Activated CD8-positive, alpha-beta memory T cell treated with anti-CD3 and anti-CD28 coated beads, Interleukin-2, amount 50 U/mL, for 24 hours (primary cell): ENCODE data around the gene ZNF106.

ENCODE experiments used
- DNase-seq: peaks from one replicate; pipeline ENCODE4 v3.0.0-alpha.2; 2020; ENCODE audit errors: extremely low read depth

The ZNF106 gene

DNA sequence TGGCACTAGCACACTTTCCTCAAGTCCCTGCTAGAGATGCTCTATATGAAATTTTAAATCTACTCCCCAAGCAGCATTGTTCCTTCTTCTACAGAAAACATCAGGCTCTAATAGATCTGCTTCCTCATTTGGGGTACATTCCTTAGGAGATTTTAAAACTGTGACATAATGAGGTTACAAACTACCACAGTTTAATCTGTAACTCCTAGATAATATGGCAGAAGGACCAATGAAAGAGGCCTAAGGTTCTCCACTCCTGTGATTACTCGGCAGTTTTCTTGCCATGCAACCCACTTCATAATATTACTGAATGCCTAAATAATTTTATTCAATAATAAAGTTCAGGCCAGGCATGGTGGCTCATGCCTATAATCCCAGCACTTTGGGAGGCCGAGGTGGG, 16.1 kb downstream of the ZNF106 start:
- DNase-seq: no peak

DNA sequence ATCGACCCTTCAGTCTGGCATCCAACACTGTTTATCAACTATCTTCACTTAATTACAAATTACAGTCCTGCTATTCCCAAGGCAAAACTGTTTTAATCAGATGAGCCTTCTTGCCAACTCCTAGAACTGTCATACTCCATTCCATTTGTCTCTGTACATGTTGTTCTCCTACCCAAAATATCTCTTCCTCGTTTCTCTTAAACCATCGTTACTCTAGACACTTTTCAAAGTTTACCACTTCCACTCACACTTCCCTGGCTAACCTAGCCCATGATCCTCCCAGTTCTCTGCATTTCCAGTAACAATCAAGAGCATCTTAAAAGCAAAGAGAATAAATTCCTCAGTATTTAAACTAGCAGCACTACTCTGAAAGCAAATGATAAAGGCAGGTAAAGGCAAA, 19.9 kb downstream of the ZNF106 start:
- DNase-seq: no peak

DNA sequence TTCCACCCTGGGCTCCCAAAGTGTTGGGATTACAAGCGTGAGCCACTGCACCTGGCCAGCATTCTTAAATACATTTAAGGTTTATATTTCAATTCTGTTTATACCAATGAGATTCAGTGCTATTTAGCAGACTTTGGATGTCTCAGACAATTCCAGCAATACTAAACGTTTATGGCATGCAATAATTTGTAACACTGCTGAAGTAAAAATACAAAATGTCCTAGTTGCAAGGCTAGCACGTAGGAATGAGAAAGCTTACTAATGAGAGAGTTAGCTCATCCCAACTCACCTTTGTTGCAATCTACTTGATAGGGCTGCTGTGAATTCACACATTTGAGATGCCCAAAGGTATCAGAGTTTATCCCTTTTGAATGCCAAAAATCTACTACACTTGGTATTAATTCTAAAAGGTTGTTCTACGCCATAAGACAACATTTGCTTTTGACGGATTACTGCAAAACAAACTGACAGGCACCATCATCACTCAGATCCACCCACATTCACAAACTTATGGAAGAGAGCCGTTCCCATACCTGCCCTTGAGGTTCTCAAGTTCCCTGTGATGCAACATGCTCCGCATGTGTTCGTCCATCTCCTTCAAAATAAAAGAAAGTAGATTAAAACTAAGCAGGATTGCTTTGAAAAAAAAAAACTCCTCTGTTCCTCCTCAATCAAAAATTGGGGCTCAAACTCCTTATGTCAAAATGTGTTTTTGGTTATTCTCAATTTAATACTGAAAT, 25.3 kb downstream of the ZNF106 start:
- DNase-seq: no peak

DNA sequence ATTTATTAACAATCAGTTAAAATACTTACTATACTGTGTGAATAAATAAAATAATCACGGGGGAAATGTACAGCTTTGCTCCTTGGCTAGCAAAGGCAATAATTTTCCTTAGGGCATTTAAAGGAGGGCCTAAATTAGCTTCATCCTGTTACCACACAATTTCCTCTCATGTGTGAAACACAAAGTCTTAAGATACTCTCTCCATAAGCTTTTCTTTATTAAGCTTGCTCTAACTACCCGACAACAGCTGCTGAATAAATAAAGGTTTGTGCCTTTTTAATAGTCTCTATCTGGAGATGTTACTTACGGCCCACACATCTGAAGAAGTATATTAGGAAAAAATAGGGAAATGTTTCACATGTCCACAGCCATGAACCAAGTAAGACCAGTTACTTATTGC, 29.7 kb downstream of the ZNF106 start:
- DNase-seq: no peak

DNA sequence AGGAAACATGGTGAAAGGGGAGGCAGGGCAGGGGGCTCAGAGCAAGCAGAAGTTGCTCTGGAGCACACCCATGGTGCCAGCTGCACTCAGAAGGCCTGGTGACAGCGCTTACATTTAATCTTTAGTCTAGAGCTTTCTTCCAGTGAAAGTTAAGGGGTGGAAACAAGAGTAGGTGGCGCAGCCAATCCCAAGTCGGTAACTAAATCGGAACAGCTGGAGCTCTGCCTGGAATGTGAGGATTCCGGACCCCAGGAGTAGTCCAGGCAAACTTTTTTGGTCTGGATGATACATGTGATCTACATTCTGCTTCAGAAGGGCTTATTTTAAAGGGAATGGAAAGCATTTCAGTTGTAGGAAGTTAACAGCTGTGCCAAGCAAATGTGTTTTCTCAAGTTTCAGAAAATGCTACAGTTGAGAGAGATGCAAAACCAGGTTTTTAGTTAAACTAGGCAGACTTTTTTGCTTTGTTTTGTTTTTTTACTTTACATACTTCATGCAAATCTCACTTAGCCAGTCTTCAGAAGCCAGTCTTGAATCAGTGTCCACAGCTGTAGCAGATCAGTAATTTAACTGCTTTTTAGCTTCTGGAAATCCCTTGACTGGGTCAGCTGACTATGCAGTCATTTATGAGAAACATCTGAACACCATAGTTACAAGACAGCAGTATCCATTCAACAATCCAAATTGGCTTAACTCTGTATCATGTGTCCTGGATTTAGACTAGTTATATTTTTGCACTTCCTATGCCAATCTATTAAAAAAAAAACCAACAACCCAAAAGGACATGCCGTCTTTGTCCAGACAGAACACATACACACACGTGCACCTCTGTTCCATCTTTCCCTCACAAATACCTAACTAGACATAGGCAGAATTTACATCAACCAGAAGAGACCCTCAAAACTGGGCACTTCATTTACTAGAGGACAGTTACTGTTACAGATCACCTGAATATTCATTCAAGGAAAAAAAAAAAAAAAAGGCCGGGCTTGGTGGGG, 33.2 kb downstream of the ZNF106 start:
- no peak for DNase-seq

DNA sequence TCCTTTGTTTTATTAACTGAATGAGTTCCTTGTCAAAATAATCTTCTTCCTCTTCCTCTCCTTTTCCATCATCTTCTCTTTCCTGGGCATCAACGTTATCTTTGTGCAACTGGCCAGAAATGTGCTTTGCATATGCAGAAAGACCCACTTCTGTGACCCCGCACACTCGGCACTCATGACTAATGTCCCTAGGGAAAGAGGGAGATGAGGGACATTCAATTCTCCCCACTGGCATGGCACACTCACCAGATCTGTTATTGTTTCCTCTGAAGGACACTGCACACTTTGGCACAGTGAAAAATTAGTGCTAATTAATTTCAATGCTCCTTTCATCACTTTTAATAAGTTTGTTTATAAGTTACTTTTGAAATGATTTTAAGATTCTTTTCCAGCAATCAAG, 34.0 kb downstream of the ZNF106 start:
- no peak for DNase-seq

DNA sequence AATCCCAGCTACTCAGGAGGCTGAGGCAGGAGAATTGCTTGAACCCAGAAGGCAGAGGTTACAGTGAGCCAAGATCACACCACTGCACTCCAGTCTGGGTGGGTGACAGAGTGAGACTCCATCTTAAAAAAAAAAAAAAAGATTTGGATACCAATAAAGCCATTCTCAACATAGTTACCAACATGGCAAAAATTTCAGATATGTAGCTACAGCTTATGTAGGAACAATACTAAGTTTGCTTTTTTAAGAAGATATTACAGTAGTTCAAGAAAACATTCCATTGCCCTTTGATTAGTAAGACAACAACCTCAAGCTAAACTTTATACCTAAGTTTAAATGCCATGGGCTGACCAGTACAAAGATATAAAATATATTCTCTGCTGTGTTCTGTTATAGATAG, 34.4 kb downstream of the ZNF106 start:
- DNase-seq: no peak

DNA sequence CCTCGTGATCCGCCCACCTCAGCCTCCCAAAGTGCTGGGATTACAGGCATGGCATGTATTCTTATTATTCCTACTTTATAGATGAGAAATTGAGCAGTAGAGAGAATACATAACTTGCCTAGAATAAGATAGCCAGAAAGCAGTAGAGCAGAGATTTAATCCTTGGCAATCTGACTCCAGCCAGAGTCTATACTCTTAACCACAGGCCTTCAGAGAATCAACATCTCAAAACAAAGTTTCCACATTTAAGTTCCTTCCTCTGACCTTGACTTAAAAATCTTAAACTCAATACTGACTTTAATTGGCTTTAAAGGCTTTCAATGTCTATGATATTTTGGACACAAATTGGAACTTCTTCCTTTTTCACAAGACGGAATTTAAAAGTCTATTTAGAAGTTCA, 37.1 kb downstream of the ZNF106 start:
- DNase-seq: no peak

DNA sequence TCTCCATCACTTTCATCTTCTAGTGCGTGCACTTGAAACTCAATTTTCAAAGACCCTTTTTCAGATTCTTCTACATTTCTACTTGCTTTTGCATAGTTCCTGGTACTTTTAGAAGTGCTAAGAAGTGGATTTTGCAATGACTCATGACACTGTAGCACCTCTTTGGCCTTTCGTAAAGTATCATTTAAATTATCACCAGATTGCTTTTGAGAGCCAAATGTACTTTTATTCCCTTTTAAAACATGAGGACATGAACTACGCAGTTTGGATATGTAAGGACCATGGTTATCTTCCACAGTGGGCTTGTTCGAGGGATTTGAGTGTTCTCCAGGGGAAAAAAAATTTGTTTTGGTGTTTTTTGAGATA, 40.5 kb downstream of the ZNF106 start:
- DNase-seq: no peak

DNA sequence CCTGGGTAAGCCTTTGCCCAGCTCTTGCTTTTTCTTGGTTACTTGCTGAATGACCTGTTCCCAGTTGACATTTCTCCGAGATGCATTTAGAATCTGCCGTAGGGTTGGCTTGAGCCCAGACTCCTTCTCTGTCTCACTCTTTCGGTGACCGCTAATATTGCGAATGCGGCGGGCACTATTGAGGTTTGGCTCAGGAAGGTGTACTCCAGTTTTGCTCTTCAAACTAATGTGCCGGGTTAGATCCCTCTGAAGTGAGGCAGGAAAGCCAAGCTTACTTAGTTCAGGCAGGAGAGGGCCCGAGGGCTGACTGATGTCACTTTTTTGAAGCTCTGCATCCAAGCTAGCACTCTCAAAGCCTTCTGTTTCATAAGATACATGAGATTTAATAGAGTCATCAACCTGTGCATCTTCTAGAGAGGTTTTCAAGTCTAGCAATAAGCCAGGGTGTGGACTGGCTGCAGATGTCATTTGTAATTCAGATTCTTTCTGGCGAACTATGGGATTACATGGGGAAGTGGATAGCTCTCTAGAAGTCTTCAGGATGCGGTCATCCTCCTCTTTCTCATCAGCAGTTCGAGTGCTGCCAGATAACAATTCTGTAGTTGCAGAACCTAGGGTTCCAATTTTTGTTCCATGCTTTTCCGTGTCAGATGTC, 41.0 kb downstream of the ZNF106 start:
- no peak for DNase-seq

DNA sequence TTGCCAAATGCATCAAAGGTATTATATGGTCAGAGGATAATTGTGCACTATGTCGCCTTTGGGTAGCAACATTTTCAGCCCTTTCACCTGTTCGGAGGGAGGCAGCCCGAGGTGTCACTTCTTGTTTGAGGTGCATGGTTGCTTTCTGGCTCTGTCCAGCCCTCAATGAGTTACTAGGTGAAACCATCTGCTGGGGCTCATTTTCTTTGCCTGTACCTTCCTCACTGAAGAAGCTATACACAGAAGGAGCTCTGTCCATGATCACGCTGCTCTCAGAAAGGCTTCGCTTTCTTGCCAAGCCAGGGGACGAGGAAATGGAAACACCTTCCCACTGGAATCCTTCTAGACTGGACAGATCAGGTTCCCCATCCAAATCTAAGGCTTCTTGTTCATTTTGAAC, 42.7 kb downstream of the ZNF106 start:
- no peak for DNase-seq

DNA sequence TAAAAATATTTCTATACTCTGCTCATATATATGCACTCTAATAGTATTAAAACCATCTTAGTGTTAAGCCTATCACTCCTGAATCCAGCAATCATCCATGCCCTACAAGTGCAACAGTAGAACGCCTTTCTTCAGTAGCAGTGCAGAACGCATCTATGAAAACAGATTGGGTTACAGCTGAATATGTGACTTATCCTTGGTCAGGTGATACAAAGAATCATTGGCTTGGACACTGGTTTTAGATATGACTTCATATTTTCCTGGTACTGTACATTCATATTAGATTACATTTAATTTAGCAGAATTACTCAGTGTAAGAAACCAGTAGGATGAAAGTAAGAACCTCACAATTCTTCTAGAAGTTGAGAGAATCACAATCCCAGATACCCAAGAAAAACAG, 43.3 kb downstream of the ZNF106 start:
- DNase-seq: no peak

DNA sequence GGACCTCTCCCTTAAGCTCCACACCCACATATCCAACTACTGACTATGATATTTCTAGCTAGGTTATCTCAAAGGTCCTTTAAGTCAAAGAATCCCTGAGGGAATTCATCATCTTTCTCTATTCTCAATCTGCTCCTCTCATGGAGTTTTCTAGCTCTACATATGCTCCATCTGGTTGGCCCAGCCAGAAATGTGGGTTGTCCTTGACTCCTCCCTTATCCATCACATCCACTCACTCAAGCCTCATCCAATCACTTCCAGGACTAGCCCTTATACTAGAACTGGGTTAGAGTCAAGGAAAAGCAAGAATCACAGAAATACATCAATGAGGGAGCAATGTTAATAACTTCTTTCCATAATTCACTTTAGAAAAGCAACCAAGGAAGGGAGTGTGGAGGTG, 45.4 kb downstream of the ZNF106 start:
- DNase-seq: no peak

DNA sequence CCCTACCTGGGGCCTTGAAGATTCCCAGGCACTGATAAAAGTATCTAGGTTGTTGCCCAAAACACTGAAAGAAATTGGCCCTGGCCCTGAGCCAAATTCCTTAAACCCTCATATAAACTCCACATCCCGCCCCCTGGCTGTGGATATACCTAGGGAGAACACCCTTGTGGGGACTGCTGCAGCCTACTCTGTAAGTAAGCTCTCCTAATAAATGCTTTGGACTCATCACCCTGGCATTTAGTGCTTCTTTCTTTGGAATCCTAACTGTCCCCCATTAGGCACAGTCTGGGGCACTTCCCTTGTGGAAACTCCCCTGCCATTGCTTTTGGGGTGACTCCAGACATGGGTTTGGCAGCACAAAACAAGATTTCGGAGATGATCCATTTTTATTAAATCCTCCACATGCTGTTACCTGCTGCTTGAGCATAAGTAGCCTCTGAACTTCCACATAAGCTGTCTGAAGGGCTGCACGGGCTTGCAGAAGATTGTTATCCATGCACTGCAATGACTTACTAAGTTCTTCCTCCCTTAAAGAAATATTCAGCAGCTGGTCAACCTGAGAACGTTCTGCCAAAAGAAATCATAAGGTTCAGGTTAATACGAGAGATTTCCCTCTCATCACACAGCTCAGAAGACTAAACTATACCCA, 46.4 kb downstream of the ZNF106 start:
- DNase-seq: no peak

DNA sequence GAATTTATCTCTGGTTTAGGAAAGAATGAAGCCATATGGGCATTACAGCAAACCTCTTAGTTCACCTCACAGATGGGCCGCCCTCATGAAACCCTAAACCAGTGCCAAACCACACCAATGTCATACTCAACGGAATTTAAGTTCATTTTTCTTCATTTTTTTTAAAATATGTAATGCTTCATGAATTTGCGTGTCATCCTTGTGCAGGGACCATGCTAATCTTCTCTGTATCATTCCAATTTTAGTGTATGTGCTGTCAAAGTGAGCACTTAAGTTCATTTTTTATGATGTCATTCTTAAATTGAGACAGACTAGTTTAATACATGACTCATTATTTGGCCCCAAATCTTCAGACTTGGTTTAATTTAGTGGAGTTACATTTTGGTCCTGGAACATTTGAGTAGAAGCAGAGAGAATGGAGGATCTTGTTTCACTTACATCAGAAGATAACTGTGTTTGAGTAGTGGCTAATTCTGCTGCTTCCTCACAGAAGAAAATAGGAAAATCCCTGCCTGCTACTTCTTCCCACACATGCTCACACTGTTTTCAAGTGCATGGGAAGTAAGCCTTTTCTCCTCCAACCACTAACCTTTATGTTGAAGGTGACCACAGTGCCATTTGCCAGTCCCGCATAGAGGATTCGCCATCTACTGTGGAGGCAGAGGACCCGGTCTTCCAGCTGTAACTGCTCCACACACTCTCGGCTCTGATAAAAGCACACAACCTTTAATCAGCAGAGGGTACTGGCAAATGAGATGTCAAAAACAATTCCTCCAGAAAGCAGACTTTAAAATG, 63.3 kb downstream of the ZNF106 start:
- DNase-seq: no peak

DNA sequence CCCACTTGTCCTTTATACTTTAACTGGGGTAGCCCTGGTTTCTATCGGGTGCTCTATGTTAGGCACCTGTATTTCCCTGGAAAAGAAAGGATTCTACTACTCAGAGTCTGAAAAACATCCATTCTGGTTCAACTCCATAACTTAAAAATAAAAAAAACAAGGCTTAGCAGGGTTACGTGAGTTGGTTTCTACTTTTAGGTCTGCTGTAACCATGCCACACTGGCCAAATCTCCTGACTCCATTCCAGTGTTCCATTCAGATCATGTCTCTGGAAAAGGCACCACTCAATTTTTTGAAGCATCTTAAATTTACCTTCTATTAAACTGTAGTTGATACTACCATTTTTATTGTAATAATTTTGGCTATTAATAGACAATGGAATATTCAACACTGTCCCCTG, 69.6 kb downstream of the ZNF106 start:
- no peak for DNase-seq

DNA sequence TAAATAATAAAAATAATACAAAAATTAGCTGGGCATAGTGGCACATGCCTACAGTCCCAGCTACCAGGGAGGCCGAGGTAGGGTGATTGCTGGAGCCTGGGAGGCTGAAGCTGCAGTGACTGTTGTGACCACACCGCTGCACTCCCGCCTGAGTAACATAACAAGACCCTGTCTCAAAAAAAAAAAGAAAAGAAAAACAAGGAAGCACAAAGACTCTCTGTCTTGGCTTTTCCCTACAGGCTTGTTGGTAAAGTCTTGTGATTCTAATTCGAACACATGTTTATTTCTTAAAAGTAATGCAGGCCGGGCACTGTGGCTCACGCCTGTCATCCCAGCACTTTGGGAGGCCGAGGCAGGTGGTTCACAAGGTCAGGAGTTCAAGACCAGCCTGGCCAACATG, 71.6 kb downstream of the ZNF106 start:
- DNase-seq: no peak

DNA sequence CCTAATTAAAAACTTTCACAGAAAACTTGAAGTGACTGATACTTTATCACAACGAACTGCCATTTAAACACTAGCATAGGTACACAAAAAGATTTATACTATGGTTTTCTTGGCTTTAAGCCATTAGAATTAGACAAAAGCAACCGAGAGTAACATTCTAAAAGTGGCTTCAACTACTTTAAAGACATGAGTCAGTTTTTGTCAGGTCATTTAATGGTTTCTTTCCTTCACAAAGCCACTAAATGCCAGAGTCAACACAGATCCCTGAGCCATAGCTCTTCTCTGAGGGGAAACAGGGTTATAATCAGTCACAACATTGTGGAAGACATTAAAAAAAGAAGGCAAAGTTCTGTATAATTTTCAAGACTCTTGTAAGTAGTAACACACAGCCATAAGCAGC, 77.0 kb downstream of the ZNF106 start:
- DNase-seq: no peak

DNA sequence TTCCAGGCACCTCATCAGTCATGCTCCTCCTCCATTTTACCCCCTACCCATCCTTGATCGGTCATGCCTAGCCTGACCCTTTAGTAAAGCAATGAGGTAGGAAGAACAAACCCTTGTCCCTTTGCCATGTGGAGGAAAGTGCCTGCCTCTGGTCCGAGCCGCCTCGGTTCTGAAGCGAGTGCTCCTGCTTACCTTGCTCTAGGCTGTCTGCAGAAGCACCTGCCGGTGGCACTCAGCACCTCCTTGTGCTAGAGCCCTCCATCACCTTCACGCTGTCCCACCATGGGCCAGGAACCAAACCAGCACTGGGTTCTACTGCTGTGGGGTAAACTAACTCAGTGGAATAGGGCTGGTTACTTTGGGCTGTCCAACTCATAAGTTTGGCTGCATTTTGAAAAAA, 79.1 kb downstream of the ZNF106 start:
- DNase-seq: no peak

DNA sequence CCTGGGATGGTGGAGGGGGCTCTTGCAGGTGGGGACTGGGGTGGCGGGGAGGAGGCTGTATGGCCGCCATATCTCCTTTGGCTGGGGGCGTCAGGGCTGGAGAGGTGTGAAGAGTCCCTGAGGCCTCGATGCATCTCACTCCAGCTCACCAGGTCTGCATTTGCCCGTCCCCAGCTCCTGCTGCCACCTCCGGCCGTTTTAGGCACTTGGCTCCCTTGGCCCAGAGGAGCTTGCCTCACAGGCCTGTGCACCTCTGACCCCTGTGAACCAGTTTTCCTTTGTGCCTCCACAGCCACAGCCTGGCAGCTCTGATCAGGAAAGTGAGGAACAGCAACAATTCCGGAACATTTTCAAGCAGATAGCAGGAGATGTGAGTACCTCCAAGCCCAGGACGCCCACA, 81.9 kb downstream of the ZNF106 start:
- DNase-seq: no peak

DNA sequence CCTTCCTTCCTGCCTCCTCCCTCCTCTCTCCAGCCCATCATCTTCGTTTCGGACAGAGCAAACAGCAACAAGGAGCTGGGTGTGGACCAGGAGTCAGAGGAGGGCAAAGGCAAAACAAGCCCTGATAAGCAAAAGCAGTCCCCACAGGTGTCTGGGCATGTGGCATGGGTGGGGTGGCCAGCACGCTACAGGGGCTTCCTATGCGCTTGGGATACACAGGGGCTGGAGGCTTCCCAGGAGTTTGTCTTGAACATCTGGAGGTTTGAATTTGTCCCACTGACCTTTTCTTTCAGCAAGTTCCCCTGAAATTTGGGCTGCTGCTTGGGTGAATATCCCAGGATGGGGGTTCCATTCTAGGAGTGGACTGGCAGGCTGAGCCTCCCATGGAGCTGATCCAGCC, 82.8 kb downstream of the ZNF106 start:
- DNase-seq: no peak
